Trophoblast cell (in vitro differentiated cells and primary cell): ENCODE results near the gene ASIC1.
A peak's percentile ranks its signal among the peaks of the same experiment; 100 is the strongest.

Experiments
- DNase-seq, 2 donors: peaks; one replicate each; pipeline ENCODE4 v3.0.0-alpha.2; 2016
- H2AFZ ChIP-seq: 2 replicates; pipeline ENCODE4 v1.6.1; 2013; ENCODE audit warnings: low read length, moderate library complexity, mild to moderate bottlenecking; ENCODE audit not compliant: insufficient read depth, poor library complexity
- H2AK5ac ChIP-seq: 2 replicates; pipeline ENCODE4 v1.6.1; 2013; ENCODE audit warnings: mild to moderate bottlenecking, low read length
- H2BK120ac ChIP-seq: 2 replicates; pipeline ENCODE4 v1.6.1; 2013; ENCODE audit warnings: low read length, mild to moderate bottlenecking, moderate library complexity; ENCODE audit not compliant: insufficient read depth, poor library complexity
- H2BK12ac ChIP-seq: 2 replicates; pipeline ENCODE4 v1.6.1; 2013; ENCODE audit warnings: mild to moderate bottlenecking, low read length, moderate library complexity
- H2BK5ac ChIP-seq: 2 replicates; pipeline ENCODE4 v1.6.1; 2013; ENCODE audit warnings: low read length, low read depth, moderate library complexity, mild to moderate bottlenecking; ENCODE audit not compliant: poor library complexity
- H3K14ac ChIP-seq: 2 replicates; pipeline ENCODE4 v1.6.1; 2013; ENCODE audit warnings: mild to moderate bottlenecking, low read length
- H3K18ac ChIP-seq: 2 replicates; pipeline ENCODE4 v1.6.1; 2013; ENCODE audit warnings: mild to moderate bottlenecking, low read length
- H3K23ac ChIP-seq: 2 replicates; pipeline ENCODE4 v1.6.1; 2013; ENCODE audit warnings: low read length
- H3K27ac ChIP-seq: 2 replicates; pipeline ENCODE4 v1.5.1; 2013; ENCODE audit warnings: low read depth, mild to moderate bottlenecking, inconsistent platforms, low read length, moderate library complexity
- H3K27me3 ChIP-seq: 2 replicates; pipeline ENCODE4 v1.6.1; 2013; ENCODE audit warnings: inconsistent platforms, mild to moderate bottlenecking, low read length, moderate library complexity; ENCODE audit not compliant: insufficient read depth
- H3K36me3 ChIP-seq, 2 experiments: 1 replicate in 1 of 2; 2 replicates in 1 of 2; pipeline ENCODE4 v1.6.1; 2013; ENCODE audit warnings: low read length in 2 of 2, mild to moderate bottlenecking in 2 of 2, moderate library complexity in 1 of 2; ENCODE audit not compliant: insufficient read depth in 2 of 2, control insufficient read depth in 1 of 2
- H3K4ac ChIP-seq: 2 replicates; pipeline ENCODE4 v1.6.1; 2013; ENCODE audit warnings: low read depth, mild to moderate bottlenecking, low read length, moderate library complexity
- H3K4me1 ChIP-seq, 2 experiments: 1 replicate in 1 of 2; 2 replicates in 1 of 2; pipeline ENCODE4 v1.6.1; 2013; ENCODE audit warnings: low read length in 2 of 2, mild to moderate bottlenecking in 2 of 2, moderate library complexity in 1 of 2; ENCODE audit not compliant: insufficient read depth in 2 of 2, control insufficient read depth in 1 of 2
- H3K4me2 ChIP-seq: 2 replicates; pipeline ENCODE4 v1.6.1; 2013; ENCODE audit warnings: inconsistent platforms, mild to moderate bottlenecking, low read length, moderate library complexity
- H3K4me3 ChIP-seq: 2 replicates; pipeline ENCODE4 v1.5.1; 2013; ENCODE audit warnings: mild to moderate bottlenecking, low read depth, low read length, inconsistent platforms
- H3K79me1 ChIP-seq: one replicate; pipeline ENCODE4 v1.6.1; 2013; ENCODE audit warnings: low read length
- H3K79me2 ChIP-seq: 2 replicates; pipeline ENCODE4 v1.6.1; 2013; ENCODE audit warnings: low read length, mild to moderate bottlenecking; ENCODE audit not compliant: control insufficient read depth, insufficient read depth, poor library complexity
- H3K9ac ChIP-seq: 2 replicates; pipeline ENCODE4 v1.6.1; 2013; ENCODE audit warnings: mild to moderate bottlenecking, low read length
- H3K9me3 ChIP-seq: 2 replicates; pipeline ENCODE4 v1.6.1; 2013; ENCODE audit warnings: low read depth, mild to moderate bottlenecking, control low read depth, inconsistent platforms, low read length; ENCODE audit not compliant: insufficient read depth
- H4K12ac ChIP-seq: 2 replicates; pipeline ENCODE4 v1.6.1; 2013; ENCODE audit warnings: low read depth, mild to moderate bottlenecking, low read length, moderate library complexity
- H4K8ac ChIP-seq: 2 replicates; pipeline ENCODE4 v1.6.1; 2013; ENCODE audit warnings: low read depth, mild to moderate bottlenecking, low read length, moderate library complexity
- H4K91ac ChIP-seq: one replicate; pipeline ENCODE4 v1.6.1; 2013; ENCODE audit warnings: low read depth, mild to moderate bottlenecking, low read length, moderate library complexity
- WGBS: extraction: QIAGEN DNeasy Blood & Tissue Kit; methylation state at CpG from one replicate; pipeline ENCODE4 v1.1.7; 2013; ENCODE audit warnings: missing lambda C conversion rate; ENCODE audit not compliant: insufficient read length, insufficient coverage; ENCODE audit errors: extremely low coverage; 5-methylcytosine and 5-hydroxymethylcytosine counted together

The ASIC1 gene

GRCh38 chr12:50102646-50103309 lies 45.4 kb downstream of the ASIC1 start:
- Histone ChIP-seq H2BK12ac (no peak overlapping the region), H3K36me3 (peaks cover 21 to 27% of the 10 kb centered on the region in 2 experiments), H2BK120ac (no peak overlapping the region), H3K27me3 (no peaks in the 10 kb centered on the region), H3K79me1 (no peaks in the 10 kb centered on the region), H3K27ac (no peak overlapping the region), H3K4me1 (no peaks in the 10 kb centered on the region), H3K4me2 (no peak overlapping the region), H4K8ac (no peak overlapping the region), H3K9ac (no peak overlapping the region), H3K18ac (no peak overlapping the region), H3K14ac (no peak overlapping the region), H2BK5ac (no peak overlapping the region), H3K9me3 (no peaks in the 10 kb centered on the region), H4K12ac (no peak overlapping the region), H3K79me2 (no peaks in the 10 kb centered on the region), H4K91ac (no peak overlapping the region), H2AFZ (no peak overlapping the region), H3K23ac (no peak overlapping the region), H3K4ac (no peak overlapping the region), H3K4me3 (no peak overlapping the region), H2AK5ac (no peak overlapping the region)
- no peak for DNase-seq
- no CpG with 5 or more reads among the region's 8 CpGs for WGBS

- no peak overlapping the region for H2BK12ac ChIP-seq
- H2AFZ ChIP-seq = no peak overlapping the region
- H3K79me1 ChIP-seq = no peaks in the 10 kb centered on the region
- no peak overlapping the region for H3K9ac ChIP-seq
- no peaks in the 10 kb centered on the region for H3K9me3 ChIP-seq
- no peak overlapping the region for H2BK120ac ChIP-seq
- H3K4me2 ChIP-seq = no peak overlapping the region
- no peaks in the 10 kb centered on the region for H3K79me2 ChIP-seq
- no peak overlapping the region for H4K12ac ChIP-seq
- H3K4me3 ChIP-seq = no peak overlapping the region
- no peak overlapping the region for H3K27ac ChIP-seq
- no peak overlapping the region for H3K23ac ChIP-seq
- peaks cover 16 to 22% of the 10 kb centered on the region in 2 experiments for H3K36me3 ChIP-seq
- WGBS = no CpG with 5 or more reads among the region's 2 CpGs
- H3K4me1 ChIP-seq = no peaks in the 10 kb centered on the region
- H2BK5ac ChIP-seq = no peak overlapping the region
- H3K4ac ChIP-seq = no peak overlapping the region
- no peak overlapping the region for H4K91ac ChIP-seq
- H3K18ac ChIP-seq = no peak overlapping the region
- no peaks in the 10 kb centered on the region for H3K27me3 ChIP-seq
- no peak overlapping the region for H3K14ac ChIP-seq
- no peak overlapping the region for H4K8ac ChIP-seq
- no peak overlapping the region for H2AK5ac ChIP-seq
- DNase-seq = no peak
These were observed 46.0 kb downstream of the ASIC1 start for GRCh38 chr12:50103351-50103750.

GRCh38 chr12:50103767-50104321 lies 46.4 kb downstream of the ASIC1 start, which contains the start of gene GPD1:
Gene GPD1, plus strand, starts transcription at chr12:50104008. Its CDS starts 43 bp downstream, at chr12:50104051.
- Histone ChIP-seq H3K9me3 (no peaks in the 10 kb centered on the region), H3K9ac (no peak within 1 kb of the TSS), H2AFZ (no peak within 1 kb of the TSS), H4K8ac (no peak within 1 kb of the TSS), H3K4me1 (no peaks in the 10 kb centered on the region), H3K27me3 (no peaks in the 10 kb centered on the region), H3K36me3 (peaks cover 13 to 17% of the 10 kb centered on the region in 2 experiments), H3K4ac (no peak within 1 kb of the TSS), H4K91ac (no peak within 1 kb of the TSS), H2BK12ac (no peak within 1 kb of the TSS), H3K18ac (no peak within 1 kb of the TSS), H2AK5ac (no peak within 1 kb of the TSS), H3K23ac (no peak within 1 kb of the TSS), H3K4me3 (no peak within 1 kb of the TSS), H2BK5ac (no peak within 1 kb of the TSS), H3K79me2 (no peaks in the 10 kb centered on the region), H3K14ac (no peak within 1 kb of the TSS), H3K79me1 (no peaks in the 10 kb centered on the region), H3K27ac (no peak within 1 kb of the TSS), H2BK120ac (no peak within 1 kb of the TSS), H4K12ac (no peak within 1 kb of the TSS), H3K4me2 (no peak within 1 kb of the TSS)
- no CpG with 5 or more reads among the region's 13 CpGs for WGBS
- DNase-seq = peak in 1 of 2 donors; percentile 27

GRCh38 chr12:50104417-50105366 lies 47.3 kb downstream of the ASIC1 start:
- Histone ChIP-seq H2BK5ac (no peak overlapping the region), H3K9ac (no peak overlapping the region), H3K9me3 (no peaks in the 10 kb centered on the region), H2BK12ac (no peak overlapping the region), H3K14ac (no peak overlapping the region), H3K23ac (no peak overlapping the region), H3K4me1 (no peaks in the 10 kb centered on the region), H3K4ac (no peak overlapping the region), H3K4me3 (no peak overlapping the region), H2AK5ac (no peak overlapping the region), H3K79me1 (no peaks in the 10 kb centered on the region), H2BK120ac (no peak overlapping the region), H3K36me3 (peaks cover 4 to 9% of the 10 kb centered on the region in 2 experiments), H3K4me2 (no peak overlapping the region), H4K8ac (no peak overlapping the region), H3K27ac (no peak overlapping the region), H4K91ac (no peak overlapping the region), H4K12ac (no peak overlapping the region), H3K27me3 (no peaks in the 10 kb centered on the region), H3K18ac (no peak overlapping the region), H2AFZ (no peak overlapping the region), H3K79me2 (no peaks in the 10 kb centered on the region)
- DNase-seq = no peak
- no CpG with 5 or more reads among the region's 14 CpGs for WGBS
